ENCODE measurements around the gene GALNT17.

The GALNT17 gene

DNA sequence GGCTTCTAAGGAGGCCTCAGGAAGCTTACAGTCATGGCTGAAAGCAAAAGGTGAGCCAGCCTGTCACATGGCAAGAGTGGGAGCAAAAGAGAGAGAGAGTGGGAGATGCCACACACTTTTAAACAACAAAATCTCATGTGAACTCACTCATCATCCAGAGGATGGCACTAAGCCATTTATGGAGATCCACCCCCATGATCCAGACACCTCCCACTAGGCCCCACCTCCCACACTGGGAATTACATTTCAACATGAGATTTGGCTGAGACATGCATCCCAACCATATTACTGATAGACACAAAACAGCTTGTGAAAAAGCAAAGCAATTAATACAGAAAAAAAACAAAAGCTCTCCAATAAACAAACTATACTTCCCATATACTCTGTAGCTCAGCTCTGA lies 210.3 kb downstream of the GALNT17 start:
- DNase-seq (ENCODE audit: low spot score): no peak

DNA sequence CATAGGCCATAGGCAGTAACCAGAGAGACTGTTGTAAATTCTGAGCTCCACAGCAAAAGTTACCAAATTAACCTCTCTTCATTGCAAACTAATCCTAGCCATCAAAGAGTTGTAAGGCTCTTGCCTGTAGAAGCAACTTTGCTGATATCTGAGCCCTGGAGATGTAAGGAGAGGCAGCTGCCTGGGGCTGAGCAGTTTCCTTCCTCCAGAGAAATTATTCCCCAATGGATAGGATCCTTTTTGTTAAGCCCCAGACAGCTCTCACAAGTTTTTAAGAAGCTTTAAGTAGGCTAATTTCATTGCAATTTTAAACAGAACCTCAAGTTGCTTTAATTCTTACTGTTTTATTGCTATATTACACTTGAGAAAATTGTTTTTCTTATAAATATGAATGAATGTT lies 211.1 kb downstream of the GALNT17 start:
- DNase-seq (ENCODE audit: low spot score): no peak

DNA sequence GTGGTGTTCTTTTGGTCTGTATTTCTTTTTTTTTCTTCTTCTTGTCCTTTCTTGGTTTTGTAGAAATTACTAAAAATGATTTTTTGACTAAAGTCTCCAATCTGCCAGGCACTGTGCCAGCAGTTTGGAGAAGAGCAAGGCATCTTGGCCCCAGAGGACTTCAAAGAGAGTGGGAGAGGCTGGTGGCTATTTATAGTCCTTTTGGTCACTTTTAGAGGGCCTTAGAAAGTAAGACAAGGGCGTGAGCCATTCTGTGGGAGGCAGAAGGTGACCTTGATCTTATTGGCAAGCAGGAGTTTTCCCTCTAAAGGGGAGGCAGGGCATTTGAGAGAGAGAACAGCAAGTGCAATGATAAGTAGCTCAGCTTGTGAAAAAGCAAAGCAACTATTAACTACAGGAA lies 211.9 kb downstream of the GALNT17 start:
- DNase-seq (ENCODE audit: low spot score): no peak

DNA sequence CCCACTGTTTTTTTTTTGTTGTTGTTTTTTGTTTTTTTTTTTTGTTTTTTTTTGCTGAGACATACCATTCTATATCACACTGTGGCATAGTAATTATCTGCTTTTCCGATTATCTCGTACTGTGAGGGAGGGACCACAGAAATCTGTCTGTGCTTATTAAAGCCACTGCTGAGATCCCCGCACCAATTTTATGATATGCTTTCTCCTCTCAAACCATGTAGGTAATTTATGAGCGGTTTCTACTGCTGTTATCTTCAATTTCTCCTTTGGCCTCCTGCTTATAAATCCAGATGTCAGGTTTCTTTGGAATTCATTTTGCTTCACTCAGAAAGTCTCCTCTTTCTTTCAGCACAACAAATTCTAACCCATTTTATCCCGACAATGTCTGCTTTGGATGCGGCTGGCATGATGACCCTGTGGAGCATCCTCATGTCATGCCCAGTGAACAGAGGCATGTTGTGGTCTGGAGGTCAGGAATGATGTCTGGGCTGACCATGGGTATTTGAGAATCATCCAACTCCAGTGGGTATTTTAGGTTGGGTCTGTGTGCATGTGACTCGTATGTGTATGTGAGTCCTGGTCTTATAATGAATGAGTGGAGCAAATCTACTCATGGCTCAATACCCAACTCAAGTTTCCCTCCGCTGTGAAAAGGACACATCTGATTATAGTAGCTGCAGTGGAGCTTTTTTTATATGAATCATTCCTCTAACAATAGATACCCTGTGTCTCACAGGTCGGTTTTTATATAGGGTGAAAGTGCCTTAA lies 213.4 kb downstream of the GALNT17 start:
- DNase-seq (ENCODE audit: low spot score): no peak

DNA sequence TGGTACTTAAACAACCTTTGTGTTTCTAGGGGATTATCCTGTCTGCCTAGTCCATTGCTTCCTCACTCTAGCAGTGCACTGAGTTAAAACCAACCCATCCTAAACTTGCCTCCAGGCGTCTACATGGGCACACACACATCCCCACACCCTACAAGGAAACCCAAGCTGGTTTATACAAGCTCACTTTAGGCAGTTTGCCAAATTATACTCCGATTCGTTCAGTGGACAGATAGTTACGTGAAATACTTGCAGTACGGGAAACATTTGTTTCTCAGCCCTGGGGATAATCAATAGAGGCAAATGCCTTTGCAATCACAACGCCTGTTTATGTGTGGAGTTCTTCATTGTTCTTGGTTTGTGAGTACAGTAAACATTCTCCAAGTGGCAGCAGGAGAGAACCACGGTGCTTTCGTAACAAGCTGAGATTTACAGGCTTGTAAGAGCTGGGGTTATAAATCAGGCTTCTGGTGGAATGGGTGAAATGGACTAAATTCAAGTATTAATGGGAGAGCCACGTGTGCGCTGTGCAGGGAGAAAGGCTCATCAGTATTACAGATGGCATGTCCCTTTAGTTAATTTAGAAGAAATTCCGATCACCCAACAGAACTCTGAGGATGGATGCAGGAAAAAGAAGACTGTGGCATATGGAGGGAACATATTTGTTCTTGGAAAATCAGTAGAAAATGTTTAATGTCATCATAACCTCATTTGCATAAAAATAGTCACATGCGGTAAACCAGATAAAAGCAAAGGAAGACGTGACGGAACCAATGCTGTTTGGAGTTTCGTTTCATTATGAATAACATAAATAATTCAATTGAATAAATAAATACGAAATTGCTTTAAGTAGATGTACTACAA lies 217.1 kb downstream of the GALNT17 start:
- no peak for DNase-seq (ENCODE audit: low spot score)

DNA sequence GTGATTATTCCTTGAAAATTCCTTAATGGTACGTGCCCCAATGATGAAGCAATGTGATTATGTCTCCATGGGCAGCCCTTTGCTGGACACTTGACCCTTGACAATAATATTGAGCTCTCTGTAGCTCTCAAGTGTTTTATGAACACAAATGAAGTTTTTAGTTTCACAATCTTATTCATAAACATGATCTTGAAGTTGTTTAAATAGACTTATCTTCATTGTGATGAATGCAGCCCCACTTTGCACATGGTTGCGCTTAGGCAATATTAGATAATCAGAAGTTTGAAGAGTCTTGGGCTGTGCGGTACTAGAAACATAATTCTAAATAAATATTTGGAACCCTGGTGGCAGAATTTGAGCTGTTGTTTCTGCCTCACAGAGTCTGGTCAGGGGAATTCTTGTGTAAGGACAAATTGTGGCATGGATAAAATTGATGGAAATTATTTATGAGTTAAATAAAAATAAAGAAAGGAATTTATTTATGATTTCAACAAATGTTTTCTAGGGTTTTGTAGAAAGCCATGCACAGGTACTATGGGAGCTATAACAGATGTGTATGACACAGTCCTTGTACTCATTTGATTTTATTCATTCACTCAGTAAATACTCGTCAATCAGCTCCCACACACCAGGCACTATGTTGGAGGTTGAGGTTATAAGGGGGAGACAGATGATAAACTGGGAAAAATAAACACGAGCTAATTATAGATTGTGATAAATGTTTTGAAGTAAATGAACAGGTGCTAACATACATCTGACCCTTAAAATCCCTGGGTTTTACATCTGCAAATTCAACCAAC lies 217.9 kb downstream of the GALNT17 start:
- DNase-seq (ENCODE audit: low spot score): no peak

DNA sequence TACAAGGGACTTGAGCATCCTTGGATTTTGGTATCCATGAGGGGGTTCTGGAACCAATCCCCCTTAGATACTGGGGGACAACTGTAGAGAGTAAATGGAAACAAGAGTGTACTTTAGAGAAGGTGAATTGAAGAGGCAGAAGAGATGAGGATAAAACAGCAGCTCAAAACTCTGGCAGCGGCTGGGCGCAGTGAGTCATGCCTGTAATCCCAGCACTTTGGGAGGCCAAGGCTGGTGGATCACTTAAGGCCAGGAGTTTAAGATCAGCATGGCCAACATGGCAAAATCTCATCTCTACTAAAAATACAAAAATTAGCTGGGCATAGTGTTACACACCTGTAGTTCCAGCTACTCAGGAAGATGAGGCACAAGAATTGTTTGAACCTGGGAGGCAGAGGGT lies 218.7 kb downstream of the GALNT17 start:
- DNase-seq (ENCODE audit: low spot score): no peak

DNA sequence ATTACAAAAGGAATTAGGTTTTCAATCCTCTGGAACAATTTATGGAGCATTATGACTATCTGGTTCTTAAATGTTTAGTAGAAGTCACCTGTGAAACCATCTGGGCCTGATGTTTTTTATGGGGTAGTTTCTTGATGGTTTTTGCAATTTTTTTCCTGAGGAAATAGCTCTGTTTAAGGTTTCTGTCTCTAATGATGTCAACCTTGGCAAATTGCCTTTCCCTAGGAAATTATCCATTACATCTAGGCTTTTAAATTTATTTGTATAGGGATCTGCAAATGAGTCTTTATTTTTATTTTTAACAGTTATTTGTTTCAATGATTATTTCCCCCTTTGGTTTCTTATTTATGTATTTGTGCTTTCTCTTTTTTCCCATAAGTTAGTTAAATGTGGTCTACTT lies 222.8 kb downstream of the GALNT17 start:
- DNase-seq (ENCODE audit: low spot score): no peak

DNA sequence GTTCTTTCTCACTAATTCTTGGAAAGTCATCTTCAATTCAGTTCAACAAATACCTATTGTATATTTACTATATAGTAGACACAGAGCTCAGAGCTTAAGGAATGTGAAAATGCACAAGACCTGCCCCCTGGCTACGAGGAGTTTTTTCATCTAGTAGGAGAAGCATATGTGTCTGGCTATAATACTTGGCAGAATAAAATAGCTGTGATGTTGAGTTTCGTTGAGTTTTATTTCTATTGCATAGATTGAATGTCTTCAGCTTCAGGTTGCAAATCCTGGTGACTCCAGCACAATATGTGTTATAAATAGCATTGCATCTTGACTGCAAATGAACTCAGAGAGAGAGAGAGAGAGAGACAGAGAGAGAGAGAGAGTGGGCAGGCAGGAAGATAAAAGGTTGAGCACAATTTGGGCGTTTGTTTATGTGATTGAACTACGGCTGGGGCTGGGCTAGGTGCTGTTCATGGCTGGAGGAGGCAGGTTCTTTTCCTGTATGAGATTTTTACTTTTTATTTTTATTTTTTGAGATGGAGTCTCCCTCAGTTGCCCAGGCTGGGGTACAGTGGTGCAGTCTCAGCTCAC lies 229.6 kb downstream of the GALNT17 start:
- no peak for DNase-seq (ENCODE audit: low spot score)

DNA sequence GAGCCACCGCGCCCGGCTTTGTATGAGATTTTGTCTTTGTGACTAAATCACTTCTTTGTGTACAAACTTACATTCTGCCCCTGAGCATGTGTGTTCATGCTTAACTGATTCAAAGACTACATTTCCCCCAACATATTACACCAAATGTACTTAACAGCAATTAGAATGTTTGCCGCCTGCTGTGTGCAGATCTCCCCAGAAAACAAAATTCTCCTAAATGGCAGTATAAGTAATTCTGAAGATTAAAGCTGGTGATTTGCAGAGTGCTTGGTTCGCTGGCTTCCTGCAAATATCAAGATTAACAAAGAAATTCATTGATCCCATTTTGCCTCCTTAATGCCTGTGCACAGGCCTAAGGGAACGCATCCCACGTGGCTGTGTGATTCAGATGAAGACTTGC lies 230.3 kb downstream of the GALNT17 start:
- no peak for DNase-seq (ENCODE audit: low spot score)

DNA sequence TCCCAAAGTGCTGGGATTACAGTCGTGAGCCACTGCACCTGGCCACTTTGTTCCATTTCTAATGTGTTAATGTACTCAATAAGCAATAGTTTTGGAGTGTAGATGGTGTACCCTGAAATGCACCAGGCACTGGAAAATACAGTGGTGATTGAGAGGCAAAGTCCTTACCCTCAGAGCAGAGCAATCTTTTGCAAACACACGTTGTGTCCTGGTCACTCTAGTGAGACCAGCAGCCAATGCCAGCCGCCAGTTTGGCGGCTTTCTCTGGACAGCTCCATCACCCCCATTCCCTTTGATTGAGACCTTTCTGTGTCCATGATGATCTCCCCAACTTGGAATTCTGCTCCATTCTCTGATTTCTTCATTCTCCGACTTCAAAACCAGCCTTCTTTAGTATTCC lies 231.3 kb downstream of the GALNT17 start:
- DNase-seq (ENCODE audit: low spot score): no peak

DNA sequence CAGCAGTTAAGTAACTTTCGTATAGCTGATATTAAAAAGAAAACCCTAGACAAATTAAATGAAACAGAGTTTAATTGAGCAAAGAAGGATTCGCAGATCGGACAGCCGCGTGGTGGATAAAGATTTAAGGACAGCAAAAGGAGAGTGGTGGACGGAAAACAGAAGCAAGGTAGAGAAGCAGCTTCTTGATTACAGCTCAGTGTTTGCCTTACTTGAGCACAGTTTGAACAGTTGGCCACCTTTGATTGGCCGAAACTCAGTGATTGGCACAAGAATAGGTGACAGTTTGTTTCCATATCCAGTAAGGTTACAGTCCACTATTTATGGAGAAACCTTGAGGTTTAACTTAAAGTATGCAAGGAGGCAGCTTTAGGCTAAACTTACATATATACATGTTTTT lies 231.7 kb downstream of the GALNT17 start:
- DNase-seq (ENCODE audit: low spot score): no peak

DNA sequence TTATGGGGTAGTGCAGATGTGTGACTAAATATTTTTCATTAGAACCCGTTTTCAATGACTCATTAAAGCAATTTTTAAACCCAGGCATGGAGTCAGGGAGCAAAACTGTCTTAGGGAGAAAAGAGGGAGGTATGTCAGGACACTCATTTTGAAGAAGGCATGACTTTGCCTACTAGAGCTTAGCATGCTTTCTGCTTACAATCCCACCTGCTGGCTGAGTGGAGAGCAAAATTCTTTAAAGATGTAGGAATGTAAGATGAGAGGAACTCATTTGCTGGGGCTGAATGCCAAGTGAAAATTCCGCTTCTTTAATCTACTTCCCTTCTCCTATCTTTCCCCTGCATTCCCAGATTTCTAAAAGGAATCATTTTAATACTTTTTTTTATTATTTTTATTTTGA lies 232.6 kb downstream of the GALNT17 start:
- no peak for DNase-seq (ENCODE audit: low spot score)

DNA sequence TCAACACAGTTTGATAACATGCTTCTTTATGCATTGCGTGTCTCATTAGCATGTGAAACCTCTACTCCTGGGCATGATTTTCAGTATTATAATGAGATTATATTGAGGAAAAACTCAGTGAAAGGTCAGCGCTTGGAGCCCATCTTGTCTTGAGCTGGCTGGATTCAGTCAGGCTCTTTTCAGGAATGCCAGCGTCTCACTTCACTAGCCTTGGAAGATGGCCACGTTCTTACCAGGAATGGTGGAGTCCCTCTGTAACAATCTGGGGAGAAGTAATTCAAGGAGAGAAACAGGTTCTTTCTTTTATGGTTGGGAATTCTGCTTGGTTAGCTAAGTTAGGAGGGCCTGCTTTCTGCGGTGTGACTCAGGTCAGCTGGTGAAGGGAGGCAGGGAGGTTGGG lies 241.0 kb downstream of the GALNT17 start:
- DNase-seq (ENCODE audit: low spot score): no peak

DNA sequence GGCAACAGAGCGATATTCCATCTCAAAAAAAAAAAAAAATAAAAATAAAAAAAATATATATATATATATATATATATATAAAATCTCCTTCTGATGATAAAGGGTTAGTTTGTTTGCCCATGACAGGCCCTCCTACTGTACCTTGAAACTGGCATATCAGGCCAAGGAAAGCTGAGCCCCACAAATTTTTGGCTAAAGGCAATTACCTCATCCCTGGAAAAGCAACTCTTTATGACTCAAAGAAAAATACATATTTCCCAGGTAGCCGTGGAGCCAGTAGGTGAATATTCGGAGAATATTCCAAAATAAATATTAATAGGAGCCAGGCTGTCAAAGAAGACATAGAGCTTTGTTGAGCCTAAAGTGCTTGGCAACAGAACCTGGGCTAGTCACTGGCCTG lies 245.1 kb downstream of the GALNT17 start:
- no peak for DNase-seq (ENCODE audit: low spot score)

DNA sequence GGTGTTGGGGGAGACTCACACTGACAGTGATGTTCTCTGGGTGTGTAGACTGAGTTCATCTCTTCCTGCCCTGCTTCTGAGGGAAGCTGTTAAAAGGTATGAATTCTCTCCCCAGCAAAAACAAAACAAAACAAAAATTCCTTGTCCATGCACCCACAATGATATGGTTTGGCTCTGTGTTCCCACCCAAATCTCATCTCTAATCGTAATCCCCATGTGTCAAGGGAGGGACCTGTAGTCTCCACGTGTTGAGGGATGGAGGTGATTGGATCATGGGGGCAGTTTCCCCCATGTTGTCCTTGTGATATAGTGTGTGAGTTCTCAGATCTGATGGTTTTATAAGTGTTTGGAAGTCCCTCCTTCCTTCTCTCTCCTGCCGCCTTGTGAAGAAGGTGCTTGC lies 245.5 kb downstream of the GALNT17 start:
- no peak for DNase-seq (ENCODE audit: low spot score)

DNA sequence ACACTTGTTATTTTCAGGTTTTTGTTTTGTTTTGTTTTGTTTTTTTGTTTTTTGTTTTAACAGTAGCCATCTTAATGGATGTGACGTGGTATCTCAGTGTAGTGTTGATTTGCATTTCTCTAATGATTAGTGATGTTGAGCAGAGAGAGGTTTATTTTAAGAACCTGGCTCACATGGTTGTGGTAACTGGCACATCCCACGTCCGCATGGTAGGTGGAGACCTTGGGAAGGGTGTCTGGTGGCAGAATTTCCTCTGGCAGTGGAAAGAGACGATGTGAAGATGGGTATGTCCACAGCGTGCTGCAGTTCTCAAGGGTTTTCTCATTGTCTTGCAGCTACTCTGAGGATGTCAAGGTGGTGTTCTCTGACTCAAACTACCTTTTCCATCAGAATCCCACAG lies 252.2 kb downstream of the GALNT17 start:
- no peak for DNase-seq (ENCODE audit: low spot score)

DNA sequence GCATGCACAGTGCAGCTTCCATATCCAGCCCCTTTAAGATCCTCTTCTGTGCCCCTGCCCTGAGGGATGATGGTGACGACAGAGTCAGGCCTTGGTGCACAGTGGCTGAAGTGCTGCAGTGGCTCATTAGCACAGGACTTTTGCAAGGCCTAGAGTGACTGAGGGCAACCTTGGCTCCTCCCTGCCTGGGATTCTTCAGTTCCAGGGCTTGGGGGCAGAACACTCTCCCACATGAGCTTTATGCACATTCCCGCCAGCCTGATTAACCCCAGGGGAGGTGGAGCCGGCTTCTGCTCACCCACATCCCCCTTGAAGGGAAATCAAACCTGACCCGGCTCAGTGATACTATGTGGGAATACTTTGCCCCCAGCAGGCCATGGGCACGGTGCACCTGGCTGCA lies 253.4 kb downstream of the GALNT17 start:
- DNase-seq (ENCODE audit: low spot score): no peak

DNA sequence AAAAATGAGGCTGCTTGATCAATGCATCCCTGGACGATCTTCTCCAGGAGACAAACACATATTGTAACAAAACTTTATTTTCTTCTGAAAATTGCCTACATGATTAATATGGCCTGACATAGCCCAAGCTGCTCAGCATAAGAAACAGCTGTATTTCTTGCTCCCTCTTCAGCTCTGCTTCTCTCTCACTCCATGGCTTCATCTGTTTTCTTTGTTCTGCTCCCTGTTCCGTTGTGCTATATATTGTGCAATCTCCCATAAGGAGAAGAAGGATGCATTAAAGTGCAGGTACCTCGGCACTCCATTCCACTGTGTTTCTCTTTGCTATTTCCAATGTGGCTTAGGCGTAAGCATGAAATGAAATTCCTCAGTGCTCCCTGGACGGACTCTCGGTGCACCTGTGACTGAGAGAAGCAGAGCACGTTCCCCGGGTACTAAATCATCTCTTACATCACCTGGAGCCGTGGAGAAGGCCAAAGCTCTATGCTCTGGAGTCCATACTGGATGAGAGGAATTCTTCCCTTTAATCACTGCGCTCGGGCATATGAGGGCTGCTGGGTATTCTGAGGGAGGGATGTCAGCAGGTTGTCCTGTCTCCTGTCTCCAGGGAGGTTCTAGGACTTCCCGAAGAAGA lies 254.3 kb downstream of the GALNT17 start:
- no peak for DNase-seq (ENCODE audit: low spot score)

DNA sequence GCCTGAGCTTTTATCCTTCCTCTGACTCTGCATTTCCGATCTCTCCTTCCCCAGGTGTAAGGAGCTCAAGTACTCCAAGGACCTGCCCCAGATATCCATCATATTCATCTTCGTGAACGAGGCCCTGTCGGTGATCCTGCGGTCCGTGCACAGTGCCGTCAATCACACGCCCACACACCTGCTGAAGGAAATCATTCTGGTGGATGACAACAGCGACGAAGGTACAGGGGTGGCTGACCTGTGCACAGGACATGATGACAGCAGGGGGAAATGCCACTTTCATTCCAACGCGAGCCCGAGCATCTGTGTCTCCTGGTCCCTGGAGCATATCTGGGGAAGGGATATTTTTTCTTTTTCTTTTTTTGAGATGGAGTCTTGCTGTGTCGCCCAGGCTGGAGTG lies 256.2 kb downstream of the GALNT17 start:
- DNase-seq (ENCODE audit: low spot score): no peak

DNA sequence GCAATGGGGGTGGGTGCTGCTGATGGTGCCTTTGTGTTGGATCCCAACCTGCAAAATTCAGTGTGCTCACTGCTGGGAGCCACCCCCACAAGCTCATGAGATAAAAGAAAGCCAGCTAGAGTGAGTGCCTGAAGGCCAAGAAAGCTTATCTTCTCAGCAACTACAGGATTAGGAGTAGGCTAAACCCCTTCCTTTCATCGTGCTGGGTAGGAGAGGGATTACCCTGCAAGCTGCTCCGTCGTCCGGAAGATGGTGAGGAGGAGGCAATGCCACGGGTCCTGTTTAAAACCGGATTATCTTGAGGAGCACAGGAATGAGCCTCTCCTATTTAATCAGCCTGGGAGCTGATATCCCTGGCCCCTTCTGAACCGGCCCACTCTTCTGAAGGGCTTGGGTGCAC lies 258.0 kb downstream of the GALNT17 start:
- no peak for DNase-seq (ENCODE audit: low spot score)

DNA sequence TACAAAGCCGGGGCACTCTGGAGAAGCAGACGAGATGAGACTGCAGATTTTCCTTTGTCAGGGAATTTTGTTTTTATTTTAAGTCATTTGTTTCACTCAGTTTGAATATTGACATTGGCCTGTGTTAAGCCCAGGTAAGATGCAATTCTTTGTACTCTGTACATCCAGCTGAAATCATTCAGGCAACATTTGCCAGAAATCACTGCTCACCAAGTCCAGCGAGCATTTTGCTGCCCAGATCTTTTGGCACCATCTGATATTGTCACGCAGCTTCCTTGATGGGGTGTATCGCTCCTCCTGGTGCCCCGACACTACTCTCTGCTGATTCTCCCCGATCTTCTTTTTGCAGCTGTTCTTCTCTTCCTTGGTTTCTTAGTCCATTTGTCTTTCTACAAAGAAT lies 261.7 kb downstream of the GALNT17 start:
- no peak for DNase-seq (ENCODE audit: low spot score)

All from HuH-7.5 (cell line).